ENCODE data around the gene PPP3CA. TPM values are rescaled to one million over a fixed set of nuclear protein-coding genes. Genes with fewer than 3 reads are reported as not detected.

Gene PPP3CA
- total RNA-seq, 1 donor from 2014 or later: 41.2 TPM

DNA sequence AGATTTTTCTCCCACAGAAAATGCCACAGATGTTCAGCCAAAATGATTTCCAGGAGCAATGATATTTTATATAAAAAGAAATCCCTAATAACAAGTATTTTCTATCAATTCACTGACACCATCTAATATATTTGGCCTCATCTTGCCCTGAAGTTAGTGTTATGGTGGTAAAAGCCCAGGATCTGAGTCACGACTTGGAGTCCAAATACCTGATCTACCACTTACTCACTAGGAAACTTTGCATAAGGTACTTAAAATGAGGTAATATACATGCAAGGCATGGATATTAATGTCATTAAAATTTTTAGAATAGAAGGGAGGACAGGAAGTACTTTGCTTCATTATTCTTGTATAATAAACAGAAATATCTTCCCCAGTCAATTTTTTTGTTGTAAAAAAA lies 16.3 kb downstream of the PPP3CA start:
- DNase-seq (ENCODE audit: low spot score): no peak

DNA sequence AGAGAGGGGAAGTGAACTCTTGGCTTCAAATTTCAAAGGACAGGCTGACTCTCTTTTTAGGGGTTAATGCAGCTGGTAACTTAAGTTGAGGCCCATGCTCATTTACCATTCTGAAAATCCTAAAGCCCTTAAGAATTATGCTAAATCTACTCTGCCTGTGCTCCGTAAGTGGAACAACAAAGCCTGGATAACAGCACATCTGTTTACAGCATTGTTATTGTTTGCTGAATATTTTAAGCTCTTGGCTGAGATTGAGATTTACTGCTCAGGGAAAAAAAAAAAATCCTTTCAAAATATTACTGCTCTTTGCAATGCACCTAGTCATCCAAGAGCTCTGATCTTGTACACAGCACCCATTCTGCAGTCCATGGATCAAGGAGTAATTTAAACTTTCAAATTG lies 17.7 kb downstream of the PPP3CA start:
- DNase-seq (ENCODE audit: low spot score): no peak

DNA sequence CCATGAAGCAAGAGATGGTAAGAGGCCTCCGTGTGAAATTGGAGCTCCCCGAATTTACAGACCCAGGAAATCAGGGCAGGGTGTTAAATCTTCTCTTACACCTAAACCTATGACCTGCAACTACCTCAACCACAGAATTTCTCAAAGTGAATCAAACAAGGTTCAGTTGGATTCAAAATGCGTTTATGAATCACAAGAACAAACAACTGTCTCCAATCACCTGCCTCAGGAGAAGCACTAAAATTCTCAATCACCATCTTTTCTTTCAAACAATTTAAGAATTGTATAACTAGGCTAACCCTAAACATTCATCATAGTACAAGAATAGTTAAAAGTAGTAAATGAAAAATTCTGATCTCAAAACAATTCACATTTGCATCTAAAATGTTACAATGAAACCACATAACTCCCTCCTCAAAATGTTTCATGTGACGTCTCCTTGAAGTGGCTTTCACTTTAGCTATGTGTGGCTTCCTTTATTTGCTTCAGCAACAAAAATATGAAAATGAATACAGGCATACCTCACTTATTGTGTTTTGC lies 19.2 kb downstream of the PPP3CA start:
- DNase-seq (ENCODE audit: low spot score): no peak

DNA sequence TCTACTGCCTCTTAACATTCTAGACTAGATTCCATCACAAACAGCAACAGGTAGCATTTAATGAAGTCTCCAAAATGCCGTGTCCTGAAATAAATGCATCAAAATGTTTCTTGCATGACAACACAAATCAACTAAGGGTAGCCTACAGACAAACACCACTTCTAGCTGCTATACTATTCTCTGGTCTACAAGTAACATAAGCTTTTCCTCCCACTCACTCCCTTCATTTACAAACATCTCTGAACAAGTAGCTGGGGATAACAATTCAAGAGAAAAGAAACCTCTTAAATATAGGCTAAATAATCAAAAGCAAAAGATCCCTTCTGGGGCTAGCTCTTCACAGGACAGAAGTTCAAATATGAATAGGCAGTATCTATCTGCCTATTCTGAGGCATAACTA lies 20.8 kb downstream of the PPP3CA start:
- DNase-seq (ENCODE audit: low spot score): no peak

DNA sequence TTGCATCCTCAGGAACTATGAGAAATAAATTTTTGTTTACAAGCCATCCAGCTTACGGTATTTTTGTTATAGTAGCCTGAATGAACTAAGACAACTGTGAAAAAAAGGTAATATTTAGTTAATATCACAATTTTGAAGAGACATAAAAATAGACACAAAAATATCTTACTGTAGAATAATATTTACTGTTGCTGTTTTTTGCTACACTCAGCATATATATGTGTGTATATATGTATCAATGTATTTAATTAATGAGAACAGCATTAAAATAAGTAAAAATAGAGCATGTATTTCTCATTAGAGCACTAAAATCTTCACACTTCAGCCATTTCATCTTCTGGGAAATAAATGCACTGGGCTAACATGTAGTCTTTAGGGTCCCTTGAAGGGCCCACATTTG lies 24.6 kb downstream of the PPP3CA start:
- DNase-seq (ENCODE audit: low spot score): no peak

DNA sequence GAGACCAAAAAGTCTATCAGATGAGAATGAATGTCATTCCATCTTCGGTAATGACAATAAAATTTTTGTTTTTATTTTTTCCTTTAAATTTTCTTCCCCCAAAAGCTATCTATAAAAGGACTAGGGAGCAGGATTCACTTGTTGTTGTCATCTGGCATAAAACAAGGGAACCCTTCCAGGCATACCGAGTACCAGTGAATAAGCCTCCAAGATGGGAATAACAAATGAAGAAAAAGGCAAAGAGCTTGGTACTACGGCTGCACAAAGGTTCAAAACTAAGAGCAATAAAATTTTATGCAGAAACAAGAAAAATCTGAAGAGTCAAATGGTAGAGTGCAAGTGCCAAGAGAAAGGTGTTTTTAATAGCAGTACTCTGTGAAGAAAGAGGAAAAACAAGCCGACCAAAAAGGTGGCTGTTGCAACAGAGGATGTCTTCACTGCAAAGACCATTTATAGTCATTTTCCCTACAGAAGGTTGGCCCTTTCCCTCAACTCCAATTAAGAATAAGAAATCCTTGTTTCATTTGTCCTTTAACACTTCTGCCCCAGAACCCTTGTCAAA lies 25.8 kb downstream of the PPP3CA start:
- peak; percentile 7 for DNase-seq (ENCODE audit: low spot score)

DNA sequence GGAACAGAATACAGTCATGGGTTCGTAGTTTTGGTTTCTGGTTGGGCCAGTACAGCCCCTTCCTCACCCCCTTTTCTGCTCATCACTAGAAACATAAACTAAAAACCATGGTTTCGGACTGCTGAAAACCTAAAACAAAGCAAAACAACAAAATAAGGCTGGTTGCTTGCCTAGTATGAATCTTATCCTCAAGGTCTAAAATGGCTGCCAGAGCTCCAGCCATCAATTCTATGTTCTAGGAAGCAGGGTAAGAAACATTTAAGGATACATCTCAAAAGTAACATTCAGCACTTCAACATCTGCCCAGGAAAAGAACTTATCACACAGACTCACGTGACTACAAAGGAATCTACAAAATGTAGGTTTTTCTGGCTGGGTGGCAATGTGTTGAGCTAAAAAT lies 31.5 kb downstream of the PPP3CA start:
- no peak for DNase-seq (ENCODE audit: low spot score)

DNA sequence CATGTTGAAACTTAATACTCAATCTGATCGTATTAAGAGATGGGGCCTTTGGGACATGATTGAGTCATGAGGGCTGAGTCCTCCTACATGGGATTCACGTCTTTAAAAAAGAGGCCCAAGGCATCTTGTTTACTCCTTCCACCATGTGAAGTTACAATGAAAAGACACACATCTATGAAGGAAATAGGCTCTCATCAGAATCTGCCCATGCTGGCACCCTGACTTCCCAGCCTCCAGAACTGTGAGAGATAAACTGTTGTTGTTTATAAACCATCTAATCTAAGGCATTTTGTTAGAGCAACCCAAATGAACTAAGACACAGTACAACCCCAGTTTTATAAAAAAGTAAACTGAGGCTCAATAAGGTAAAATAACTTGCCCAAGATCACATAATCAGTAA lies 32.3 kb downstream of the PPP3CA start:
- no peak for DNase-seq (ENCODE audit: low spot score)

DNA sequence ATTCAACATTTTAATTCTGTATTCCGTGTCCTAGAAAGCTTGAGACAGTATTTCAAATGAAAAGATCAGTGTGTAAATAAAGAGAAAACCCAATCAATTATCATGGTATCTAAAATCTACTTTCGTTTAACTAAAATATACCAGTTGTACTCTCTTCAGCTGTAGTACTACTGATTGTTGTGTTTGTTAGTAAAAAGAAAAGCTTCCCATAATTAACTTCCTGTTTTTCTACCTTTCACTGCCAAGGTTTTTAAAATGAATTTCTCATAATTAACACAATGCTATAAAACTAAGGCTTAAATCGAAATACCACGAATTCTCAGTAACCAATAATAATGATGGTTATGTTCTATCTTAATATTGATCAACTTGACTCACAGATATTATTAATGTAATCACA lies 37.4 kb downstream of the PPP3CA start:
- no peak for DNase-seq (ENCODE audit: low spot score)

DNA sequence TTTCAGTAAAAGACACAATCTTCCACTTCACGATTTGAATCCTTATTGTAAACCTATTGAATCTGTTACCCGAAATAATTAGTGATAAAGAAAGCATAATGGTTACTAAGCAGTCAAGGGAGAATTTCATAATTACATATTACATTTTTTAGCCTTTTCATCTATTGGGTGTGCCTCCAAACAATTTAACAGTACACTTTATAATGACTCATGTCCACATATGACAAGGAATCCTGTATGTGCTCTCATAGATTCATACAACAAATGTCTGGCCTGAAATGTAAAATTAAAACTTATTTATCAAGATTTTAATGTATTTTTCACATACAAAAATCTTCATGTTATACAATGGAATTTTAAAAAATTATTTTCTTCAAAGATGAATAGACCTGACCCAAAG lies 39.4 kb downstream of the PPP3CA start:
- DNase-seq (ENCODE audit: low spot score): no peak

DNA sequence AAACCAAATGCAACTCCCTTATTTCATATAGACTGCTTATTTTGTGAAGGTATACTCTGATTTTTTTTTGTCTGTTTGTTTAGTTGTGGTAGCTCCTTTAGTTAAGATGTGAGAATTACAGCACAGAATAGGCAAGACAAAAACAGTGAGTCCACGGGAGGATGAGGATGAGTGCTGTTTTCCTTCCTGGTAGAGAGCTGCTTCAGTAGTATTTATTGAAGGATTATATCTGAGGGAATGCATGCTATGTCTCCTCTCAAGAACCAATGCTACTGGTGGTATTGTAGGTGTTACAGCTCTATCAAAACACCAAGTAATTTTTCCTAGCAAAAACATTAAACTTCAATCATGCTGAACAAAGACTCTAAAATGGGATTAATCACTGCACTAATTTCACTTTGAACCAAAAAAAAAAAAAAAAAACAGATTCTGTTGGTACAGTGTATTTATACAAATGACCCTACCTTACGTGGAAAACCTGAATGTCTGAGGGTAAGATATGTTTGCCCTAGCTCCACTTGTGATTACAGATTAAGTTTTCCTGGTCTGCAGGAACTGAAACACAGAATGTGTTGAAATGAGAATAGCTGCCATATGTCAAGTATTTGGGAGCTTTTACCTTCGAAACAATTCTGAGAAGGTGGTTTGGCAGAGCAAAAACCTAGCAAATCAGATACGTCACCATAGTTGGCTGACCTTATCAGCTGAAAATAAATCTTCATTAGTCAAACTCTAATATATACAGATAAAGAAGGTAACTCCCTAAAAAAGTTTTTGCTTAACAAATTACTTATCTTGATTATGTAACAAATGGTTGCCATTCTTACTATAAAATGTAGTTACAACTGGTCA lies 40.3 kb downstream of the PPP3CA start:
- DNase-seq (ENCODE audit: low spot score): no peak

DNA sequence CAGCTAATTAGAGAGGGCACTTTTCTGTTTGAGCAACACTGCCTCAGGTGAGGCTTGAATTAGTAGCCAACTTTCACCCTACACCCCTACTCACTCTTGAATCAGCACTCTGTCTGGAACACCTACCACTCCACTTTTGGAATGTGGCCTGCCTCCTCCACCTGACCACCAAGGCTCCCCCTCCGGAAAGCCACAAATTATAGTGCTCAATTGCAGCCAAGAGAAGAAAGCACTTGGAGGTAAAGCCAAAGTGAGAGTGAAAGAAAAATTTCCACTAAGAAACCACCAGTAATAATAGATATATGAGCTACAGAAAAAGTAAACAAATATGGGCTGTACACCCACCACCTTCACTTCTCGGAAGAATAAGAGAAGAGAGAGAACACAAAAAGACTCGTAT lies 41.1 kb downstream of the PPP3CA start:
- no peak for DNase-seq (ENCODE audit: low spot score)

DNA sequence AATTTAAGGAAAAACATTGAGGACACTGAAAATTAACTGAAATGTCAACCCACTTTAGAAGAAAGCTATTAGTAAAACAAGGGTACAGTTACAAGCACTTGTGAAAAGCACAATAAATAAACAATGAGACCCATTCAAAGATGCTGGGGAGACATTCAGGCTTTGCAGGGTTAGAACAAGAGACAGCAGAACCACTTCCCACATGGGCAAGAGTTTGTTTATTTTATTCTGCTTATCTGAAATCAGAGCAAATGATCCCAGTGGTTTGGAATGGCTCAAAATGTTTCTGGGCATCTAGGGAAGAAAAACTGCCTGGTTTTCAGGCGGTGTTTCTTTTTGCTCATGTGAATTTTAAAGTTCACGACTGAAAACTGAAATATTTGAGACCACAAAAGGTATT lies 42.4 kb downstream of the PPP3CA start:
- DNase-seq (ENCODE audit: low spot score): peak; percentile 24

DNA sequence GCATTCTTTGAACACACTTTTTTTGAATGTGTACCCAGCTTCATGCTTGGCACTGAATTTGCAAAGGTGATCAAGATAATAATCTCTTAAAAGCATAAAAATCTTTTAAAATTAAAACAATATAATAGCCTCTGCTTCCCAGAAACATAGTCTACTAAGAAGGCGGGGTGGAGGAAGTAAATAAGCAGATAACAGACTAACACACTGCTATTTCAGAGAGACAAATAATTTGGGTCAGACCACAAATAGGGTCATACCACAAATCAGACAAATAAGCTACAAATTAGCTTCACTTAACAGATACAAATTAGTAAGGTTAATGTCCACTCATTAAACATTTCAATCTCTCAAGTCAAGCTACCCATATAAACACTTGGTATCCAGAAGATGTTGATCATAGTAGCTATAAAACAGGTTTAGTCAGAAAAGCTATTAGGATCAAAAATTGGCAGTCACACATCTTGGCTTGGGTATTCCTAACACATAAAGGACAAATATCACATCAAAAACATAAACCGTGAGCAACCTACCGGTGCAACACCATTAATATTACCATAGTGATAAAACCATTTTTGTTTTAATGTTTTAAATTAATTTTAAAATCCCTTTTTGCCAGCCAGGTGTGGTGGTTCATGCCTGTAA lies 47.3 kb downstream of the PPP3CA start:
- no peak for DNase-seq (ENCODE audit: low spot score)

DNA sequence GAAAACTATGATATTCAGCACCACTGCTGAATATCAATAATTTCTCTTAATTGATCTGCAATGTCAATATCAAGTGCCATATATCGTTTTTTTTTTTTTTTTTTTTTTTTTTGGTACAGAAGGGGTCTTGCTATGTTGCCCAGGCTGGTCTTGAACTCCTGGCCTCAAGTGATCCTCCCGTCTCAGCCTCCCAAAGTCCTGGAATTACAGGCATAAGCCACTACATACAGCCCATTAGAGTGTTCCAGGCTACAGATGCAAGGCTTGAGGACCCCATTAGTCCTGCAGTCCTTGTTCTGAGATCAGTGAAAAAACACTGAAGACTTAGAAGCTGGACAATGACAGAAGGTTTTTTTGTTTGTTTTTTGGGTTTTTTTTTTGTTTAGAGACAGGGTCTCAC lies 48.3 kb downstream of the PPP3CA start:
- DNase-seq (ENCODE audit: low spot score): no peak

DNA sequence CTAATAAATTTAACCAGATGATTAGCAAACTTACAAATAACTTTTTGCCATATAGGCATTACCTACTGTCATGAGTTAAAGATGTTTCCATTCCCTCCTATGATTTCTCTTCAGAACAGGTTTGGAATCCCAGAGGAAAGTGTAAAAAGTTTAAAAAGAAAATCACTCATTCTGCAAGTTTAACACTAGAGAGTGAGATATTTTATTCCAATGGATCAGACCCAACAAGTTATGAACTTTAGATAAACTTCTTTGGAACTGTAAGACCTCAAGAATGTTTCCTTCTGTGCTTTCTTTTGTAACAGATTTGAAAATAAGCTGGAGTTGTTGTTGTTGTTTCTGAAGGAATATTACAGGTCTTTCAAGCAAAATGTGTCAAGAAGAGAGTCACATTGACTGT lies 51.6 kb downstream of the PPP3CA start:
- no peak for DNase-seq (ENCODE audit: low spot score)

DNA sequence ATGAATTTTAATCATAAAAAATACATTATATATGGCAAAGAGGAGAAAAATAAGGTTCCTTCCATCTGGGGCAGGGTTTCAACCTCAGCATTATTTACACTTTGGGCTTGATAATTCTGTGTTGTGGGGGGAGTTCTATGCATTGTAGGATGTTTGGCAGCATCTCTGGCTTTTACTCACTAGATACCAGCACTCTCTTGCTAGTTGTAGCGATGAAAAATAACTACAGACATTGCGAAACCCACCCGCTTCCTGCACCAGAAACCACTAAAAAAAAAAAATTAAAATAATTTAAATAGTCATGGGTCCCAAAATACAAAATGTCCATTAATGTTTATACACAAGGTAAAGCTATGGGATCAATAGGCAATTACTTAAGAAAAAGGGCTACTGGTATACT lies 52.7 kb downstream of the PPP3CA start:
- DNase-seq (ENCODE audit: low spot score): no peak

DNA sequence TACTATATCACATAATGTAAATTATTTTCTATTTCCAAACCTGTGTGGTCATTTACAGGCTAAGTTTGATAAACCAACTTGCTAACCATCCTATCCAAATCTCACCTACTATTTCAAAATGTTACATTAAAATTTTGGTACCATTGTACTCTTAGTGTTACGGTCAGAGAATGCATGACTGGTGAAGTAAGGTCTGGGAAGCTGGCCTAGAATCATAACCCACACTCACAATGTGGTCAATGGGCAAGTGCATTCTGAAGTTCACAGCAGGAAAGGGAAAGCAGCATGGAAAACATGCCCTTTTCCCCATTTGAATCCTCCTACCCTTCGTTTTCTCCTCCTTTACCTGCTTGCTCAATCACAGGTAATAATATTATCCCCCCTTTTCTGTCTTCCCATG lies 54.4 kb downstream of the PPP3CA start:
- DNase-seq (ENCODE audit: low spot score): no peak

DNA sequence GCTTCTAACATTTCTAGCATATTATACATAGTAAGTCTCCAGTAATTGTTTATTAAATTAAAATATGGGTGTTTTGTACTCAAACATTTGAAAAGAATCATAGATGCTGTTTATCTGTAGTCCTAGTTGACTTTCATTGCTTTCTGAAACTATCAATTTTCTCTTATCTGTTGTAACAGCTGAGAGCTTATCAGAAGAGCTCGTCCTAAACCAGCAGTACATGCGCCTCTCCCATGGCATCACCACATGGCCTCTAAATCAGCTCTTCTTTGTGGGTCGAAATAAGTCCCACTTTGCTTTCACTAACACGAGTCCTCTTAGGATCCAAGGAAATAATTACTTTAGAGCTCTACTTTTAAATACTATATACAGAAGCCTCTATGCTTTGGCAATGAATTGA lies 55.1 kb downstream of the PPP3CA start:
- peak; percentile 40 for DNase-seq (ENCODE audit: low spot score)

DNA sequence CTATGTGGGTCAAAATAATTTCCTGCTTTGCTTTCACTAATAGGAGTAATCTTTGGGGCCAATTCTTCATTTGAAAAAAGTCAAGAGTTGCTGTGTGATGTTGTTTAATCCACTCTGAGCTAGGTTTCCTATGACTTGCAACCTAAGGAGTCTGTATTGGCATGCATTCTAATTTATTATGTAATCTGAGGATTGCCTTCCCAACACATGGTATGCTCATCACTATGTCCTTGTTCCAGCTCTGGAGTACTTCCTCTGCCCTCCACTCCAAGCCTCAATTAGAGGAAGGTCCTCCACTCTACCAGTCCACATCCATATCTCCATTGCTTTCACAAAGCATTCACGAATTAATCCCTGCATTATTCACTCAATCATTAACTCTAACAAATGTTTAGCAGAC lies 56.1 kb downstream of the PPP3CA start:
- no peak for DNase-seq (ENCODE audit: low spot score)

DNA sequence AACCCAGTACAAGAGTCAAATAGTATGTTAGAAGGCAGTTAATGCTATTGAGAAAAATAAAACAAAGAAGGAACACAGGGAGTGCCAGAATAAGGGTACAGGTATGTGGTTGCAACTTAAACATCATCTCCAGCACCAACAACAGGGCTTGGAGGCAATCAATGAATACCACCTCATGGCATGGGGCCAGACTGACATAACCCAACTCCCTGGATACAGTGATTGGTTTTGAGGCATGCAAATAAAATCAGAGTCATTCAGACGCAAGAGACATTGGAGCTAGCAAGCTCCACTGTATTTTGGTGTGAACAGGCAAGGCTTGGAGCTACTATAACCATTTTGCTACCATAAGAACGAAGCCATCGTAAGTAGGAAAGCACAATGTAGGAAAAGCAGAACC lies 56.7 kb downstream of the PPP3CA start:
- DNase-seq (ENCODE audit: low spot score): no peak

DNA sequence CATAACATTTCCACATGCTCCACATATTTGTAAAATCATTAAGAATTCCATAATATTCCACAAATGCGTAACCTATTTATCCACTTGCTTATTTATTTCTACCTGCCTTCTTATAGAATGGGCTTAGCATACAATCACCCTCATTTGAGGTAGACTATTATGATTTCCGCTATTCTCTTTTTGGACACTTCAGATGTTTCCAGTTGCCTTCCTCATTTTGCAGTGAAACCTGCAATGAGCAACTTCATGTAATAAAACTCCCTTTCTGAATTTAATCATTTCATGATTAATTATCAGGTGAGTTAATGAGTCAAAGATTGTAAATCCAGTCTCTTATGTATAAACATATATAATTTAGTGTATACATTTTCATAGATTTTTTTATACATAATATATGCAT lies 58.0 kb downstream of the PPP3CA start:
- no peak for DNase-seq (ENCODE audit: low spot score)

Data from umbilical cord (tissue), 2 donors.